H1 (cell line): ENCODE data around the gene SLC17A5. TPM values are rescaled to one million over a fixed set of nuclear protein-coding genes. Genes with fewer than 3 reads are reported as not detected.

Experiments
- CTCF ChIA-PET: fragments of 300-600 bp; sonication (Branson Sonifier 250); formaldehyde crosslinking; loops from one replicate; lab custom pipeline; 2021; ENCODE audit not compliant: partially characterized antibody; lab: Charles Lee
- POLR2A ChIA-PET: fragments of 300-600 bp; sonication (Branson Sonifier 250); formaldehyde crosslinking; loops from one replicate; lab custom pipeline; 2021; ENCODE audit warnings: inconsistent platforms; ENCODE audit not compliant: partially characterized antibody; lab: Charles Lee
- DNase-seq, 2 experiments: peaks; one replicate each; pipeline versions ENCODE4 v3.0.0 to v3.0.0-alpha.2; 2010 to 2022; ENCODE audit warnings: low spot score in 2 of 2, low read depth in 1 of 2, mixed read lengths in 1 of 2
- FAIRE-seq: peaks from 2 replicates; lab custom pipeline; 2011; peaks lifted over from hg19 to GRCh38; lab: Jason Lieb, UNC
- H2AFZ ChIP-seq: 2 replicates; pipeline ENCODE4 v1.8.1; 2012; ENCODE audit warnings: low read length, inconsistent platforms
- H2AK5ac ChIP-seq: 2 replicates; pipeline ENCODE4 v1.6.1; 2013; ENCODE audit warnings: low read depth, low read length
- H2BK120ac ChIP-seq: replicated peaks from 2 replicates; pipeline ENCODE3; 2013; ENCODE audit warnings: low read depth, low read length, inconsistent platforms
- H2BK12ac ChIP-seq: 2 replicates; pipeline ENCODE4 v1.6.1; 2013; ENCODE audit warnings: low read depth, low read length
- H2BK15ac ChIP-seq: 2 replicates; pipeline ENCODE4 v1.6.1; 2013; ENCODE audit warnings: low read length
- H2BK20ac ChIP-seq: 2 replicates; pipeline ENCODE4 v1.6.1; 2013; ENCODE audit warnings: low read length
- H2BK5ac ChIP-seq: 2 replicates; pipeline ENCODE4 v1.6.1; 2013; ENCODE audit warnings: low read depth, low read length
- H3K14ac ChIP-seq: 2 replicates; pipeline ENCODE4 v1.6.1; 2013; ENCODE audit warnings: inconsistent platforms; ENCODE audit not compliant: insufficient read length
- H3K18ac ChIP-seq: 2 replicates; pipeline ENCODE4 v1.6.1; 2013; ENCODE audit warnings: low read length; ENCODE audit errors: extremely low read depth
- H3K23ac ChIP-seq: 2 replicates; pipeline ENCODE4 v1.6.1; 2013; ENCODE audit warnings: inconsistent platforms; ENCODE audit not compliant: insufficient read length
- H3K23me2 ChIP-seq: 2 replicates; pipeline ENCODE4 v1.6.1; 2013; ENCODE audit warnings: low read depth, low read length
- H3K27ac ChIP-seq: 2 replicates; pipeline ENCODE4 v1.6.1; 2011; ENCODE audit warnings: low read depth, low read length, inconsistent platforms
- H3K27me3 ChIP-seq, 4 experiments: replicated peaks in 1 of 4; 1 replicate in 1 of 4; 2 replicates in 3 of 4; pipeline versions ENCODE4 v1.6.1 to v1.8.1; 2011 to 2013; ENCODE audit warnings: low read length in 3 of 4, mild to moderate bottlenecking in 3 of 4, inconsistent platforms in 2 of 4, mixed read lengths in 2 of 4, moderate library complexity in 1 of 4; ENCODE audit not compliant: control insufficient read depth in 3 of 4, insufficient read depth in 3 of 4; ENCODE audit errors: extremely low read depth in 1 of 4
- H3K36me3 ChIP-seq, 4 experiments: 2 replicates each; pipeline versions ENCODE4 v1.6.1 to v1.8.1; 2011 to 2013; ENCODE audit warnings: mild to moderate bottlenecking in 4 of 4, low read length in 3 of 4, moderate library complexity in 2 of 4, control low read depth in 1 of 4, inconsistent platforms in 1 of 4; ENCODE audit not compliant: insufficient read depth in 4 of 4, control insufficient read depth in 2 of 4
- H3K4ac ChIP-seq: replicated peaks from 2 replicates; pipeline ENCODE3; 2013; ENCODE audit warnings: low read length, low read depth, mixed read lengths, inconsistent platforms; ENCODE audit not compliant: insufficient read length
- H3K4me1 ChIP-seq, 4 experiments: replicated peaks in 1 of 4; 1 replicate in 1 of 4; 2 replicates in 3 of 4; pipeline versions ENCODE4 v1.6.1 to v1.8.1; 2011 to 2013; ENCODE audit warnings: low read length in 3 of 4, inconsistent platforms in 2 of 4, mixed read lengths in 1 of 4; ENCODE audit not compliant: insufficient read depth in 4 of 4, control insufficient read depth in 3 of 4
- H3K4me2 ChIP-seq, 2 experiments: 2 replicates each; pipeline versions ENCODE4 v1.6.1 to v1.8.1; 2011 to 2013; ENCODE audit warnings: low read depth in 2 of 2, low read length in 2 of 2, control low read depth in 1 of 2, inconsistent platforms in 1 of 2, mild to moderate bottlenecking in 1 of 2; ENCODE audit not compliant: insufficient read depth in 1 of 2
- H3K4me3 ChIP-seq, 4 experiments: fragments of 200-600, 300-600 bp in 1 of 4; sonication (generic), shearing (Covaris generic), sonication (Bioruptor Twin) in 1 of 4; 2 replicates each; pipeline versions ENCODE4 v1.5.1 to v1.8.1; 2011 to 2016; ENCODE audit warnings: low read length in 4 of 4, low read depth in 3 of 4, control low read depth in 2 of 4, inconsistent platforms in 2 of 4, mild to moderate bottlenecking in 2 of 4, mixed read lengths in 1 of 4, moderate library complexity in 1 of 4; ENCODE audit not compliant: insufficient read depth in 2 of 4; ENCODE audit errors: extremely low read depth in 1 of 4
- H3K56ac ChIP-seq: replicated peaks from 2 replicates; pipeline ENCODE3; 2013; ENCODE audit warnings: low read depth, mild to moderate bottlenecking, mixed read lengths, low read length, inconsistent platforms; ENCODE audit not compliant: insufficient read length
- H3K79me1 ChIP-seq: 2 replicates; pipeline ENCODE4 v1.6.1; 2013; ENCODE audit warnings: low read depth, low read length, control low read depth
- H3K79me2 ChIP-seq, 2 experiments: 2 replicates each; pipeline versions ENCODE4 v1.6.1 to v1.8.1; 2012 to 2013; ENCODE audit warnings: low read length in 2 of 2, mild to moderate bottlenecking in 2 of 2, inconsistent platforms in 1 of 2; ENCODE audit not compliant: insufficient read depth in 2 of 2, control insufficient read depth in 1 of 2
- H3K9ac ChIP-seq, 4 experiments: replicated peaks in 1 of 4; 1 replicate in 1 of 4; 2 replicates in 3 of 4; pipeline versions ENCODE4 v1.6.1 to v1.8.1; 2011 to 2013; ENCODE audit warnings: low read depth in 3 of 4, low read length in 3 of 4, control low read depth in 2 of 4, mild to moderate bottlenecking in 2 of 4, moderate library complexity in 2 of 4, inconsistent platforms in 1 of 4; ENCODE audit errors: extremely low read depth in 1 of 4
- H3K9me3 ChIP-seq, 2 experiments: 2 replicates each; pipeline versions ENCODE4 v1.6.1 to v1.8.1; 2012 to 2013; ENCODE audit warnings: mild to moderate bottlenecking in 2 of 2, moderate library complexity in 2 of 2, control low read depth in 1 of 2, inconsistent platforms in 1 of 2, low read depth in 1 of 2, low read length in 1 of 2, mixed read lengths in 1 of 2; ENCODE audit not compliant: insufficient read depth in 2 of 2
- H4K20me1 ChIP-seq, 2 experiments: replicated peaks in 1 of 2; 2 replicates each; pipeline versions ENCODE3 to v1.8.1; 2011 to 2013; ENCODE audit warnings: inconsistent platforms in 2 of 2, low read length in 2 of 2, mild to moderate bottlenecking in 1 of 2; ENCODE audit not compliant: insufficient read depth in 2 of 2, control insufficient read depth in 1 of 2
- H4K5ac ChIP-seq: 2 replicates; pipeline ENCODE4 v1.6.1; 2013; ENCODE audit warnings: low read length, low read depth, mixed read lengths, inconsistent platforms; ENCODE audit not compliant: insufficient read length
- H4K8ac ChIP-seq: 2 replicates; pipeline ENCODE4 v1.8.0; 2013; ENCODE audit warnings: mild to moderate bottlenecking, moderate library complexity, low read length, inconsistent platforms; ENCODE audit not compliant: insufficient read depth; ENCODE audit errors: extremely low read depth
- H4K91ac ChIP-seq: replicated peaks from 2 replicates; pipeline ENCODE3; 2013; ENCODE audit warnings: low read length, mixed read lengths, inconsistent platforms; ENCODE audit not compliant: insufficient read length
- BACH1 ChIP-seq: IDR thresholded peaks from 2 replicates; pipeline ENCODE4 v1.6.1; 2012; ENCODE audit warnings: low read length, improper control_type of control experiment
- BCL11A ChIP-seq, 2 experiments: IDR thresholded peaks; one replicate each; pipeline ENCODE4 v1.6.1; 2011; ENCODE audit warnings: low read depth in 2 of 2, low read length in 2 of 2, mild to moderate bottlenecking in 2 of 2
- HDAC2 ChIP-seq, 2 experiments: fragments of 300-600 bp in 1 of 2; sonication (generic) in 1 of 2; IDR thresholded peaks; 2 replicates each; pipeline ENCODE4 v1.6.1; 2011 to 2012; ENCODE audit warnings: low read depth in 2 of 2, low read length in 2 of 2, mild to moderate bottlenecking in 2 of 2, moderate library complexity in 2 of 2, borderline replicate concordance in 1 of 2, inconsistent platforms in 1 of 2
- HDAC6 ChIP-seq: IDR thresholded peaks from one replicate; pipeline ENCODE4 v1.7.1; 2012; ENCODE audit warnings: low read depth, mild to moderate bottlenecking, inconsistent platforms, low read length, moderate library complexity
- WGBS, 2 experiments: shearing (Covaris generic) in 1 of 2; methylation state at CpG; one replicate each; pipeline versions ENCODE4 v1.1.6 to v1.1.7; 2013 to 2015; ENCODE audit warnings: low lambda C conversion rate in 2 of 2, mixed read lengths in 2 of 2, inconsistent platforms in 1 of 2, low coverage in 1 of 2, missing lambda C conversion rate in 1 of 2; ENCODE audit not compliant: insufficient replicate concordance in 2 of 2, insufficient coverage in 1 of 2, insufficient read length in 1 of 2; ENCODE audit errors: extremely low coverage in 1 of 2, missing lambda C conversion rate in 1 of 2; 5-methylcytosine and 5-hydroxymethylcytosine counted together
- polyA plus RNA-seq, 7 experiments: library from polyadenylated mRNA; depleted of rRNA in 3 of 7; stranded (reverse) in 5 of 7; unstranded in 2 of 7; fragments of >200 nt in 5 of 7; fragments of 200-250 nt in 2 of 7; gene quantifications; 1 replicate in 5 of 7; 2 replicates in 1 of 7; 4 replicates in 1 of 7; pipeline versions ENCODE4 v1.2.1 to v1.2.3, GENCODE V29; 2011 to 2013; ENCODE audit warnings: missing spikeins in 2 of 7, mixed read lengths in 2 of 7
- total RNA-seq: library from RNA; stranded (reverse); fragmentation: NEBNext Ultra II Directional; extraction: Animal tissue kit (Norgen Biotek cat#: 25700); gene quantifications from 2 replicates; pipeline ENCODE4 v1.2.1, GENCODE V29; 2021
- TF ChIP-seq, protein P1 (sequence below), 3 experiments: IDR thresholded peaks; 1 replicate in 2 of 3; 2 replicates in 1 of 3; pipeline versions ENCODE4 v1.5.1 to v1.6.1; 2011; ENCODE audit warnings: low read length in 3 of 3, mild to moderate bottlenecking in 3 of 3, inconsistent platforms in 2 of 3, low read depth in 1 of 3, moderate library complexity in 1 of 3; ENCODE audit not compliant: insufficient read depth in 1 of 3; ENCODE audit errors: control extremely low read depth in 1 of 3
- TF ChIP-seq, protein P2 (sequence below): IDR thresholded peaks from 2 replicates; pipeline ENCODE4 v1.6.1; 2012; ENCODE audit warnings: low read length, inconsistent platforms

The SLC17A5 gene
- total and polyA plus RNA-seq, 2 of the 8 experiments (the other 6 are each of a cell fraction or from before 2014, with no cell fraction given) = 11.0 to 11.9 TPM

DNA sequence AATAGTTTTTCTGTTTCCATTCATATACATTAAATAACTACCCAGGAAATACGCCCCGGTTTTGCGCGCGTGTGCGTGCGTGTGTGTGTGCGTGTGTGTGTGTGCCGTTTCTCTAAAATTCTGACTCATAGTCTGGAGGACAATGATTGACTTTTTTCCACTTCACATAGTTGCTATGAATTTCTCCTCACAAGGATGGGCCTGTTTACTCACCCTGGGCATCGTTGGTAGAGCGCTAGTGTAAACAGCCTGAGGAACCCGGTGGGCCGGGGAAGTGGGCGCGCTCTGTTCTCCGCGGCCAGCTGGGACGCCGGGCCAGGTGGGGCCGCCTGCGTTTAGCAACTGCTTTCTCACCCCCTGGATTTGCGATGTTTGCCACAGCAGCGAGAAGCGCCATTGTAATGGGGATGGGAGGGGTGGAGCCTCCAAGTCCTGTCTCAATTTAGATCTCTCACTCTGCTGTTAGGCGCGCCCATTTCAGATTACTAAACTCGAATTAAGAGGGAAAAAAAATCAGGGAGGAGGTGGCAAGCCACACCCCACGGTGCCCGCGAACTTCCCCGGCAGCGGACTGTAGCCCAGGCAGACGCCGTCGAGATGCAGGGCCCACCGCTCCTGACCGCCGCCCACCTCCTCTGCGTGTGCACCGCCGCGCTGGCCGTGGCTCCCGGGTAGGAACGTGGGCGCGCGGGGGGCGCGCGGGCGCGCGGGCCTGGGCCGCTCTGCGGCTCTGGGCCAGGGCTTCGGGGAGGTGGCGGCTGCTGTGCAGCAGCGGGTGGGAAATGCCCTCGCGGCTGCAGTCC lies 42.0 kb upstream of the SLC17A5 start, which contains the start of gene CD109:
CD109 (plus strand) TSS at position 585 of the 803 bp plus-strand sequence; CDS start at position 598, 13 bp downstream.
- WGBS, 2 experiments = 13% methylated on average over 40 of the region's 61 CpGs; no CpG with 5 or more reads in 1 of the 2 experiments
- Histone ChIP-seq H3K9me3 (no peaks in the 10 kb centered on the region), H3K4ac (no peak within 1 kb of the TSS), H3K18ac (peak within 1 kb of the TSS; percentile 80), H2AK5ac (no peak within 1 kb of the TSS), H3K23me2 (peaks cover 5% of the 10 kb centered on the region), H3K4me3 (peak within 1 kb of the TSS; percentile 49 to 72 (median 60)), H2BK20ac (no peak within 1 kb of the TSS), H2BK120ac (no peak within 1 kb of the TSS), H3K4me1 (peaks cover 0 to 4% (median 2%) of the 10 kb centered on the region in 4 experiments; a peak in 3 of 7 replicates), H3K79me1 (no peaks in the 10 kb centered on the region), H3K27me3 (peaks cover 0 to 2% (median 0%) of the 10 kb centered on the region in 4 experiments; a peak in 3 of 7 replicates), H3K23ac (no peak within 1 kb of the TSS), H3K4me2 (peak within 1 kb of the TSS; percentile 59 to 82), H3K9ac (peak within 1 kb of the TSS in 3 of 4 experiments; percentile 20 to 55 (median 31); a peak in 4 of 7 replicates), H2BK12ac (peak within 1 kb of the TSS; percentile 81), H3K56ac (peak within 1 kb of the TSS; percentile 26), H2BK15ac (no peak within 1 kb of the TSS; the same call in 1 of the 2 replicates), H4K5ac (peak within 1 kb of the TSS; percentile 51), H4K8ac (peak within 1 kb of the TSS; percentile 84), H3K14ac (no peak within 1 kb of the TSS), H2BK5ac (no peak within 1 kb of the TSS; the same call in 1 of the 2 replicates), H4K91ac (no peak within 1 kb of the TSS), H3K79me2 (no peaks in the 10 kb centered on the region), H3K36me3 (no peaks in the 10 kb centered on the region), H2AFZ (peak within 1 kb of the TSS; percentile 84; the same call in 1 of the 2 replicates), H3K27ac (no peak within 1 kb of the TSS), H4K20me1 (no peaks in the 10 kb centered on the region)
- ChIA-PET POLR2A (interaction anchor here (1.2 kb wide), 2 partner anchors 42 to 176 kb away, joined by 3 read pairs; partner anchors contain the start of gene SLC17A5), CTCF (interaction anchor here (1.4 to 1.8 kb wide), 2 partner anchors 20 to 37 kb away, joined by 5 to 8 read pairs; no protein-coding TSS in a partner anchor)
- DNase-seq (peak; percentile 33 to 70), FAIRE-seq (no peak)
- peak in 1 of 2 experiments; percentile 88; a peak in 2 of 4 replicates for TF ChIP-seq HDAC2 (IDR thresholded peaks at IDR 0.05; ENCODE audit: borderline replicate concordance in 1 of 2, low read depth in 2 of 2, low read length in 2 of 2)
- no peak for TF ChIP-seq BCL11A (IDR thresholded peaks at IDR 0.05; ENCODE audit: low read depth in 2 of 2, low read length in 2 of 2)
- TF ChIP-seq HDAC6 = no peak
- TF ChIP-seq, protein P1, sequence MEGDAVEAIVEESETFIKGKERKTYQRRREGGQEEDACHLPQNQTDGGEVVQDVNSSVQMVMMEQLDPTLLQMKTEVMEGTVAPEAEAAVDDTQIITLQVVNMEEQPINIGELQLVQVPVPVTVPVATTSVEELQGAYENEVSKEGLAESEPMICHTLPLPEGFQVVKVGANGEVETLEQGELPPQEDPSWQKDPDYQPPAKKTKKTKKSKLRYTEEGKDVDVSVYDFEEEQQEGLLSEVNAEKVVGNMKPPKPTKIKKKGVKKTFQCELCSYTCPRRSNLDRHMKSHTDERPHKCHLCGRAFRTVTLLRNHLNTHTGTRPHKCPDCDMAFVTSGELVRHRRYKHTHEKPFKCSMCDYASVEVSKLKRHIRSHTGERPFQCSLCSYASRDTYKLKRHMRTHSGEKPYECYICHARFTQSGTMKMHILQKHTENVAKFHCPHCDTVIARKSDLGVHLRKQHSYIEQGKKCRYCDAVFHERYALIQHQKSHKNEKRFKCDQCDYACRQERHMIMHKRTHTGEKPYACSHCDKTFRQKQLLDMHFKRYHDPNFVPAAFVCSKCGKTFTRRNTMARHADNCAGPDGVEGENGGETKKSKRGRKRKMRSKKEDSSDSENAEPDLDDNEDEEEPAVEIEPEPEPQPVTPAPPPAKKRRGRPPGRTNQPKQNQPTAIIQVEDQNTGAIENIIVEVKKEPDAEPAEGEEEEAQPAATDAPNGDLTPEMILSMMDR (IDR thresholded peaks at IDR 0.05; ENCODE audit: control extremely low read depth in 1 of 3, insufficient read depth in 1 of 3, low read depth in 1 of 3, low read length in 3 of 3) = no peak
- TF ChIP-seq, protein P2, sequence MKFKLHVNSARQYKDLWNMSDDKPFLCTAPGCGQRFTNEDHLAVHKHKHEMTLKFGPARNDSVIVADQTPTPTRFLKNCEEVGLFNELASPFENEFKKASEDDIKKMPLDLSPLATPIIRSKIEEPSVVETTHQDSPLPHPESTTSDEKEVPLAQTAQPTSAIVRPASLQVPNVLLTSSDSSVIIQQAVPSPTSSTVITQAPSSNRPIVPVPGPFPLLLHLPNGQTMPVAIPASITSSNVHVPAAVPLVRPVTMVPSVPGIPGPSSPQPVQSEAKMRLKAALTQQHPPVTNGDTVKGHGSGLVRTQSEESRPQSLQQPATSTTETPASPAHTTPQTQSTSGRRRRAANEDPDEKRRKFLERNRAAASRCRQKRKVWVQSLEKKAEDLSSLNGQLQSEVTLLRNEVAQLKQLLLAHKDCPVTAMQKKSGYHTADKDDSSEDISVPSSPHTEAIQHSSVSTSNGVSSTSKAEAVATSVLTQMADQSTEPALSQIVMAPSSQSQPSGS = no peak
- peak; percentile 43; the same call in 1 of the 2 replicates for TF ChIP-seq BACH1
